Neural progenitor cell (in vitro differentiated cells): Measurements from ENCODE around the gene MMADHC. TPM values are rescaled to one million over a fixed set of nuclear protein-coding genes. Genes with fewer than 3 reads are reported as not detected.

Source experiments
- DNase-seq: peaks from one replicate; pipeline ENCODE4 v3.0.0-alpha.2; 2016; ENCODE audit warnings: low spot score
- H2AFZ ChIP-seq: fragments of 200-600 bp; sonication (generic); replicated peaks from 2 replicates; pipeline ENCODE4 v1.6.1; 2016; ENCODE audit warnings: antibody characterized with exemption
- H3F3A ChIP-seq: fragments of 200-600 bp; sonication (generic); 2 replicates; pipeline ENCODE4 v1.6.1; 2016; ENCODE audit warnings: antibody characterized with exemption, low read depth
- H3K27ac ChIP-seq: fragments of 200-600 bp; sonication (generic); 2 replicates; pipeline ENCODE4 v1.5.1; 2016; ENCODE audit warnings: mild to moderate bottlenecking
- H3K27me3 ChIP-seq: fragments of 200-600 bp; sonication (generic); 2 replicates; pipeline ENCODE4 v1.6.1; 2016; ENCODE audit warnings: mild to moderate bottlenecking, moderate library complexity
- H3K36me3 ChIP-seq: fragments of 200-600 bp; sonication (generic); 2 replicates; pipeline ENCODE4 v1.5.1; 2016
- H3K4me1 ChIP-seq: fragments of 200-600 bp; sonication (generic); 2 replicates; pipeline ENCODE4 v1.6.1; 2016; ENCODE audit warnings: mixed run types
- H3K4me2 ChIP-seq: fragments of 200-600 bp; sonication (generic); 2 replicates; pipeline ENCODE4 v1.6.1; 2016
- H3K4me3 ChIP-seq: fragments of 200-600 bp; sonication (generic); 2 replicates; pipeline ENCODE4 v1.5.1; 2016
- H3K79me2 ChIP-seq: fragments of 200-600 bp; sonication (generic); 2 replicates; pipeline ENCODE4 v1.6.1; 2016; ENCODE audit warnings: low read depth
- H3K9ac ChIP-seq: fragments of 200-600 bp; sonication (generic); 2 replicates; pipeline ENCODE4 v1.6.1; 2016
- H3K9me3 ChIP-seq: fragments of 200-600 bp; sonication (generic); 2 replicates; pipeline ENCODE4 v1.5.1; 2016; ENCODE audit warnings: low read depth
- H4K20me1 ChIP-seq: fragments of 200-600 bp; sonication (generic); 2 replicates; pipeline ENCODE4 v1.6.1; 2016; ENCODE audit warnings: low read depth
- H3K27ac Mint-ChIP-seq: 3 replicates; pipeline ENCODE4 v1.8.0; 2021; ENCODE audit warnings: mixed read lengths
- H3K27me3 Mint-ChIP-seq: 2 replicates; pipeline ENCODE4 v1.8.0; 2022; ENCODE audit warnings: low read depth, mild to moderate bottlenecking, inconsistent platforms, moderate library complexity, mixed read lengths; ENCODE audit not compliant: insufficient read depth
- H3K36me3 Mint-ChIP-seq: 3 replicates; pipeline ENCODE4 v1.8.0; 2021; ENCODE audit warnings: mixed read lengths
- H3K4me1 Mint-ChIP-seq: 3 replicates; pipeline ENCODE4 v1.8.0; 2021; ENCODE audit warnings: mixed read lengths
- H3K4me3 Mint-ChIP-seq: 3 replicates; pipeline ENCODE4 v1.8.0; 2021; ENCODE audit warnings: mild to moderate bottlenecking, moderate library complexity, mixed read lengths
- H3K9me3 Mint-ChIP-seq: 3 replicates; pipeline ENCODE4 v1.8.0; 2020; ENCODE audit warnings: mixed read lengths
- CTCF ChIP-seq: fragments of 200-600 bp; sonication (generic); IDR thresholded peaks from 2 replicates; pipeline ENCODE4 v1.5.1; 2017; ENCODE audit warnings: antibody characterized with exemption, mild to moderate bottlenecking
- EZH2 ChIP-seq: fragments of 200-600 bp; sonication (generic); IDR thresholded peaks from 2 replicates; pipeline ENCODE4 v1.6.1; 2017; ENCODE audit warnings: antibody characterized with exemption, mild to moderate bottlenecking, moderate library complexity
- EZH2phosphoT487 ChIP-seq: fragments of 200-600 bp; sonication (generic); IDR thresholded peaks from 2 replicates; pipeline ENCODE4 v1.6.1; 2017; ENCODE audit warnings: antibody characterized with exemption
- total RNA-seq: library from RNA; depleted of rRNA; stranded (reverse); fragments of >200 nt; gene quantifications from 2 replicates; pipeline ENCODE4 v1.2.3, GENCODE V29; 2015; ENCODE audit warnings: low replicate concordance

Gene MMADHC
- total RNA-seq, 1 donor from 2014 or later: 178 TPM

- Histone ChIP-seq H4K20me1 (no peaks in the 10 kb centered on the region), H3K4me3 (no peak overlapping the region), H3K9ac (no peak overlapping the region), H3K79me2 (no peaks in the 10 kb centered on the region), H3K4me1 (peaks cover 3% of the 10 kb centered on the region), H3F3A (no peaks in the 10 kb centered on the region), H3K27me3 (no peaks in the 10 kb centered on the region), H3K27ac (no peak overlapping the region), H3K36me3 (no peaks in the 10 kb centered on the region), H3K9me3 (no peaks in the 10 kb centered on the region), H3K4me2 (no peak overlapping the region), H2AFZ (no peak overlapping the region)
- Mint-ChIP-seq H3K4me3 (no peak overlapping the region), H3K27me3 (peaks cover 2% of the 10 kb centered on the region), H3K27ac (no peak overlapping the region), H3K9me3 (no peaks in the 10 kb centered on the region), H3K36me3 (no peaks in the 10 kb centered on the region), H3K4me1 (peaks cover 3% of the 10 kb centered on the region)
- DNase-seq: no peak
- TF ChIP-seq EZH2phosphoT487 (no peak), CTCF (no peak), EZH2 (no peak)
These were observed 37.7 kb upstream of the MMADHC start for GRCh38 chr2:149625271-149625670.

GRCh38 chr2:149622343-149622742 lies 34.8 kb upstream of the MMADHC start:
- H2AFZ ChIP-seq: no peak overlapping the region
- no peaks in the 10 kb centered on the region for H3K27me3 ChIP-seq
- Mint-ChIP-seq H3K27me3 (peaks cover 2% of the 10 kb centered on the region), H3K9me3 (no peaks in the 10 kb centered on the region), H3K4me1 (peaks cover 3% of the 10 kb centered on the region), H3K27ac (no peak overlapping the region), H3K4me3 (no peak overlapping the region), H3K36me3 (no peaks in the 10 kb centered on the region)
- TF ChIP-seq EZH2phosphoT487 (no peak), EZH2 (no peak), CTCF (no peak)
- H3K9me3 ChIP-seq: no peaks in the 10 kb centered on the region
- peaks cover 3% of the 10 kb centered on the region for H3K4me1 ChIP-seq
- H3K79me2 ChIP-seq: no peaks in the 10 kb centered on the region
- H4K20me1 ChIP-seq: no peaks in the 10 kb centered on the region
- H3K4me2 ChIP-seq: no peak overlapping the region
- no peaks in the 10 kb centered on the region for H3F3A ChIP-seq
- no peak overlapping the region for H3K27ac ChIP-seq
- no peak overlapping the region for H3K4me3 ChIP-seq
- DNase-seq: no peak
- H3K9ac ChIP-seq: no peak overlapping the region
- no peaks in the 10 kb centered on the region for H3K36me3 ChIP-seq

- H3K27ac Mint-ChIP-seq: no peak overlapping the region
- no peak overlapping the region for H3K4me3 ChIP-seq
- no peaks in the 10 kb centered on the region for H3K36me3 Mint-ChIP-seq
- no peaks in the 10 kb centered on the region for H4K20me1 ChIP-seq
- H3K9ac ChIP-seq: no peak overlapping the region
- H3K4me1 Mint-ChIP-seq: peaks cover 4% of the 10 kb centered on the region
- no peak overlapping the region for H2AFZ ChIP-seq
- H3K27me3 Mint-ChIP-seq: peaks cover 3% of the 10 kb centered on the region
- no peaks in the 10 kb centered on the region for H3F3A ChIP-seq
- H3K9me3 ChIP-seq: no peaks in the 10 kb centered on the region
- no peaks in the 10 kb centered on the region for H3K4me1 ChIP-seq
- no peaks in the 10 kb centered on the region for H3K9me3 Mint-ChIP-seq
- no peaks in the 10 kb centered on the region for H3K79me2 ChIP-seq
- H3K4me3 Mint-ChIP-seq: no peak overlapping the region
- DNase-seq: no peak
- no peaks in the 10 kb centered on the region for H3K27me3 ChIP-seq
- TF ChIP-seq CTCF: no peak
- no peak for TF ChIP-seq EZH2
- no peak for TF ChIP-seq EZH2phosphoT487
- no peaks in the 10 kb centered on the region for H3K36me3 ChIP-seq
- no peak overlapping the region for H3K4me2 ChIP-seq
- H3K27ac ChIP-seq: no peak overlapping the region
These were observed 29.9 kb upstream of the MMADHC start for GRCh38 chr2:149617476-149617875.
